PC-9 (cell line): ENCODE data around the gene PRUNE2. TPM values are rescaled to one million over a fixed set of nuclear protein-coding genes. Genes with fewer than 3 reads are reported as not detected.

ENCODE experiments used
- BruUV-seq: library from RNA; stranded (reverse); fragments of 400-500 nt; replicated peaks from 2 replicates; lab custom pipeline; 2021; lab: Mats Ljungman, UMichigan
- CTCF ChIA-PET: fragments of 300-600 bp; sonication (Branson Sonifier 250); formaldehyde crosslinking; loops from one replicate; lab custom pipeline; 2022; ENCODE audit warnings: antibody characterized with exemption; lab: Charles Lee
- POLR2A ChIA-PET: fragments of 300-600 bp; sonication (Branson Sonifier 250); formaldehyde crosslinking; loops from one replicate; lab custom pipeline; 2022; ENCODE audit warnings: antibody characterized with exemption; ENCODE audit not compliant: unreplicated experiment; lab: Charles Lee
- DNase-seq, 2 experiments: peaks; one replicate each; pipeline versions ENCODE4 v3.0.0 to v3.0.0-alpha.2; 2015 to 2022; ENCODE audit warnings: mixed read lengths in 1 of 2
- H2AFZ ChIP-seq: fragments of 200-600 bp; sonication (generic); 2 replicates; pipeline ENCODE4 v1.8.1; 2017; ENCODE audit warnings: antibody characterized with exemption
- H3F3A ChIP-seq: fragments of 200-600 bp; sonication (generic); 2 replicates; pipeline ENCODE4 v1.8.1; 2017; ENCODE audit warnings: antibody characterized with exemption, mild to moderate bottlenecking, low read depth; ENCODE audit not compliant: insufficient read depth
- H3K27ac ChIP-seq: fragments of 200-600 bp; sonication (generic); 2 replicates; pipeline ENCODE4 v1.6.1; 2016; ENCODE audit warnings: mixed run types
- H3K27me3 ChIP-seq: fragments of 200-600 bp; sonication (generic); 2 replicates; pipeline ENCODE4 v1.6.1; 2016; ENCODE audit warnings: low read depth, mixed run types; ENCODE audit not compliant: insufficient read depth
- H3K36me3 ChIP-seq: fragments of 200-600 bp; sonication (generic); 2 replicates; pipeline ENCODE4 v1.6.1; 2016; ENCODE audit warnings: low read depth, mixed run types
- H3K4me1 ChIP-seq: fragments of 200-600 bp; sonication (generic); replicated peaks from 2 replicates; pipeline ENCODE4 v1.6.1; 2016; ENCODE audit warnings: mixed run types; ENCODE audit not compliant: insufficient read depth
- H3K4me2 ChIP-seq: fragments of 200-600 bp; sonication (generic); 2 replicates; pipeline ENCODE4 v1.6.1; 2017; ENCODE audit warnings: mixed run types
- H3K4me3 ChIP-seq: fragments of 200-600 bp; sonication (generic); 2 replicates; pipeline ENCODE4 v1.6.1; 2016; ENCODE audit warnings: mixed run types
- H3K79me2 ChIP-seq: fragments of 200-600 bp; sonication (generic); 2 replicates; pipeline ENCODE4 v1.6.1; 2017; ENCODE audit warnings: low read depth, mixed run types
- H3K9me2 ChIP-seq: fragments of 200-600 bp; sonication (generic); 2 replicates; pipeline ENCODE4 v1.8.1; 2017; ENCODE audit warnings: mild to moderate bottlenecking; ENCODE audit not compliant: insufficient read depth
- H3K9me3 ChIP-seq: fragments of 200-600 bp; sonication (generic); 2 replicates; pipeline ENCODE4 v1.8.1; 2016; ENCODE audit warnings: low read depth; ENCODE audit not compliant: insufficient read depth
- H4K20me1 ChIP-seq: fragments of 200-600 bp; sonication (generic); 2 replicates; pipeline ENCODE4 v1.8.1; 2017; ENCODE audit not compliant: insufficient read depth
- CTCF ChIP-seq: fragments of 200-600 bp; sonication (generic); conservative IDR thresholded peaks from 2 replicates; pipeline ENCODE4 v1.6.1; 2017; ENCODE audit warnings: mixed run types, antibody characterized with exemption, mild to moderate bottlenecking, moderate library complexity
- EZH2 ChIP-seq: fragments of 200-600 bp; sonication (generic); IDR thresholded peaks from 2 replicates; pipeline ENCODE4 v1.8.0; 2017; ENCODE audit warnings: antibody characterized with exemption, low read depth
- intact Hi-C: fragments of 100-400 bp; cut with micrococcal nuclease; formaldehyde crosslinking; loops from one replicate; pipeline ENCODE4 v1.10.0; 2022; ENCODE audit not compliant: unreplicated experiment
- total RNA-seq: library from RNA; stranded (reverse); gene quantifications from 2 replicates; pipeline ENCODE4 v1.2.3, GENCODE V29; 2021

Gene PRUNE2
- total RNA-seq, 1 experiment from 2014 or later = 0.20 TPM

GRCh38 chr9:76628155-76628554 lies 277.8 kb downstream of the PRUNE2 start:
- ChIA-PET POLR2A (no interaction called here), CTCF (no interaction called here)
- H2AFZ ChIP-seq = no peak overlapping the region
- H3K27ac ChIP-seq = no peak overlapping the region
- no peaks in the 10 kb centered on the region for H3K27me3 ChIP-seq
- H3K79me2 ChIP-seq = no peaks in the 10 kb centered on the region
- TF ChIP-seq EZH2 (no peak), CTCF (no peak)
- no peaks in the 10 kb centered on the region for H4K20me1 ChIP-seq
- no TSS peak for BruUV-seq
- H3K9me3 ChIP-seq = no peaks in the 10 kb centered on the region
- no peaks in the 10 kb centered on the region for H3K4me1 ChIP-seq
- intact Hi-C loops = no loop called here
- no peak for DNase-seq
- H3K9me2 ChIP-seq = no peaks in the 10 kb centered on the region
- H3K36me3 ChIP-seq = no peaks in the 10 kb centered on the region
- no peak overlapping the region for H3K4me2 ChIP-seq
- H3F3A ChIP-seq = no peaks in the 10 kb centered on the region
- no peak overlapping the region for H3K4me3 ChIP-seq

GRCh38 chr9:76626980-76627379 lies 278.9 kb downstream of the PRUNE2 start:
- BruUV-seq = no TSS peak
- H3K9me3 ChIP-seq = no peaks in the 10 kb centered on the region
- H3K4me1 ChIP-seq = no peaks in the 10 kb centered on the region
- no peak overlapping the region for H2AFZ ChIP-seq
- no peaks in the 10 kb centered on the region for H3K36me3 ChIP-seq
- intact Hi-C loops = no loop called here
- H4K20me1 ChIP-seq = no peaks in the 10 kb centered on the region
- no peaks in the 10 kb centered on the region for H3K79me2 ChIP-seq
- H3K4me2 ChIP-seq = no peak overlapping the region
- no peak for TF ChIP-seq EZH2
- no peak for TF ChIP-seq CTCF
- no peak overlapping the region for H3K4me3 ChIP-seq
- H3K9me2 ChIP-seq = no peaks in the 10 kb centered on the region
- H3K27ac ChIP-seq = no peak overlapping the region
- H3F3A ChIP-seq = no peaks in the 10 kb centered on the region
- POLR2A ChIA-PET = no interaction called here
- DNase-seq = no peak
- CTCF ChIA-PET = no interaction called here
- H3K27me3 ChIP-seq = no peaks in the 10 kb centered on the region

GRCh38 chr9:76626141-76626540 lies 279.8 kb downstream of the PRUNE2 start:
- no peak overlapping the region for H3K4me2 ChIP-seq
- no peak overlapping the region for H3K4me3 ChIP-seq
- H4K20me1 ChIP-seq = no peaks in the 10 kb centered on the region
- no peaks in the 10 kb centered on the region for H3K36me3 ChIP-seq
- no peak for TF ChIP-seq EZH2
- no peak for TF ChIP-seq CTCF
- no peaks in the 10 kb centered on the region for H3K9me3 ChIP-seq
- no TSS peak for BruUV-seq
- CTCF ChIA-PET = no interaction called here
- H3F3A ChIP-seq = no peaks in the 10 kb centered on the region
- no peak overlapping the region for H3K27ac ChIP-seq
- H3K27me3 ChIP-seq = no peaks in the 10 kb centered on the region
- intact Hi-C loops = no loop called here
- no peaks in the 10 kb centered on the region for H3K4me1 ChIP-seq
- POLR2A ChIA-PET = no interaction called here
- DNase-seq = no peak
- no peaks in the 10 kb centered on the region for H3K79me2 ChIP-seq
- no peak overlapping the region for H2AFZ ChIP-seq
- no peaks in the 10 kb centered on the region for H3K9me2 ChIP-seq
